Neural progenitor cell (in vitro differentiated cells): ENCODE results near the gene PRSS3. TPM values are rescaled to one million over a fixed set of nuclear protein-coding genes. Genes with fewer than 3 reads are reported as not detected.
"Not testable (repeated sequence)": the region's sequence is repeated elsewhere in the genome, so short reads cannot be mapped to it uniquely, and the experiment has no call there.

Source experiments
- DNase-seq: peaks from one replicate; pipeline ENCODE4 v3.0.0-alpha.2; 2016; ENCODE audit warnings: low spot score
- H2AFZ ChIP-seq: fragments of 200-600 bp; sonication (generic); replicated peaks from 2 replicates; pipeline ENCODE4 v1.6.1; 2016; ENCODE audit warnings: antibody characterized with exemption
- H3F3A ChIP-seq: fragments of 200-600 bp; sonication (generic); 2 replicates; pipeline ENCODE4 v1.6.1; 2016; ENCODE audit warnings: antibody characterized with exemption, low read depth
- H3K27ac ChIP-seq: fragments of 200-600 bp; sonication (generic); 2 replicates; pipeline ENCODE4 v1.5.1; 2016; ENCODE audit warnings: mild to moderate bottlenecking
- H3K27me3 ChIP-seq: fragments of 200-600 bp; sonication (generic); 2 replicates; pipeline ENCODE4 v1.6.1; 2016; ENCODE audit warnings: mild to moderate bottlenecking, moderate library complexity
- H3K36me3 ChIP-seq: fragments of 200-600 bp; sonication (generic); 2 replicates; pipeline ENCODE4 v1.5.1; 2016
- H3K4me1 ChIP-seq: fragments of 200-600 bp; sonication (generic); 2 replicates; pipeline ENCODE4 v1.6.1; 2016; ENCODE audit warnings: mixed run types
- H3K4me2 ChIP-seq: fragments of 200-600 bp; sonication (generic); 2 replicates; pipeline ENCODE4 v1.6.1; 2016
- H3K4me3 ChIP-seq: fragments of 200-600 bp; sonication (generic); 2 replicates; pipeline ENCODE4 v1.5.1; 2016
- H3K79me2 ChIP-seq: fragments of 200-600 bp; sonication (generic); 2 replicates; pipeline ENCODE4 v1.6.1; 2016; ENCODE audit warnings: low read depth
- H3K9ac ChIP-seq: fragments of 200-600 bp; sonication (generic); 2 replicates; pipeline ENCODE4 v1.6.1; 2016
- H3K9me3 ChIP-seq: fragments of 200-600 bp; sonication (generic); 2 replicates; pipeline ENCODE4 v1.5.1; 2016; ENCODE audit warnings: low read depth
- H4K20me1 ChIP-seq: fragments of 200-600 bp; sonication (generic); 2 replicates; pipeline ENCODE4 v1.6.1; 2016; ENCODE audit warnings: low read depth
- H3K27ac Mint-ChIP-seq: 3 replicates; pipeline ENCODE4 v1.8.0; 2021; ENCODE audit warnings: mixed read lengths
- H3K27me3 Mint-ChIP-seq: 2 replicates; pipeline ENCODE4 v1.8.0; 2022; ENCODE audit warnings: low read depth, mild to moderate bottlenecking, inconsistent platforms, moderate library complexity, mixed read lengths; ENCODE audit not compliant: insufficient read depth
- H3K36me3 Mint-ChIP-seq: 3 replicates; pipeline ENCODE4 v1.8.0; 2021; ENCODE audit warnings: mixed read lengths
- H3K4me1 Mint-ChIP-seq: 3 replicates; pipeline ENCODE4 v1.8.0; 2021; ENCODE audit warnings: mixed read lengths
- H3K4me3 Mint-ChIP-seq: 3 replicates; pipeline ENCODE4 v1.8.0; 2021; ENCODE audit warnings: mild to moderate bottlenecking, moderate library complexity, mixed read lengths
- H3K9me3 Mint-ChIP-seq: 3 replicates; pipeline ENCODE4 v1.8.0; 2020; ENCODE audit warnings: mixed read lengths
- EZH2 ChIP-seq: fragments of 200-600 bp; sonication (generic); IDR thresholded peaks from 2 replicates; pipeline ENCODE4 v1.6.1; 2017; ENCODE audit warnings: antibody characterized with exemption, mild to moderate bottlenecking, moderate library complexity
- EZH2phosphoT487 ChIP-seq: fragments of 200-600 bp; sonication (generic); IDR thresholded peaks from 2 replicates; pipeline ENCODE4 v1.6.1; 2017; ENCODE audit warnings: antibody characterized with exemption
- total RNA-seq: library from RNA; depleted of rRNA; stranded (reverse); fragments of >200 nt; gene quantifications from 2 replicates; pipeline ENCODE4 v1.2.3, GENCODE V29; 2015; ENCODE audit warnings: low replicate concordance
- TF ChIP-seq, protein P1 (sequence below): fragments of 200-600 bp; sonication (generic); IDR thresholded peaks from 2 replicates; pipeline ENCODE4 v1.5.1; 2017; ENCODE audit warnings: antibody characterized with exemption, mild to moderate bottlenecking

Gene PRSS3
- total RNA-seq, result not detected in 2 replicates

- H3K4me3 Mint-ChIP-seq, result no peak within 1 kb of the TSS
- H3K27me3 ChIP-seq, result no peaks in the 10 kb centered on the region
- H3K36me3 Mint-ChIP-seq, result peaks cover 1% of the 10 kb centered on the region
- TF ChIP-seq EZH2, result no peak
- TF ChIP-seq EZH2phosphoT487, result no peak
- TF ChIP-seq, protein P1, sequence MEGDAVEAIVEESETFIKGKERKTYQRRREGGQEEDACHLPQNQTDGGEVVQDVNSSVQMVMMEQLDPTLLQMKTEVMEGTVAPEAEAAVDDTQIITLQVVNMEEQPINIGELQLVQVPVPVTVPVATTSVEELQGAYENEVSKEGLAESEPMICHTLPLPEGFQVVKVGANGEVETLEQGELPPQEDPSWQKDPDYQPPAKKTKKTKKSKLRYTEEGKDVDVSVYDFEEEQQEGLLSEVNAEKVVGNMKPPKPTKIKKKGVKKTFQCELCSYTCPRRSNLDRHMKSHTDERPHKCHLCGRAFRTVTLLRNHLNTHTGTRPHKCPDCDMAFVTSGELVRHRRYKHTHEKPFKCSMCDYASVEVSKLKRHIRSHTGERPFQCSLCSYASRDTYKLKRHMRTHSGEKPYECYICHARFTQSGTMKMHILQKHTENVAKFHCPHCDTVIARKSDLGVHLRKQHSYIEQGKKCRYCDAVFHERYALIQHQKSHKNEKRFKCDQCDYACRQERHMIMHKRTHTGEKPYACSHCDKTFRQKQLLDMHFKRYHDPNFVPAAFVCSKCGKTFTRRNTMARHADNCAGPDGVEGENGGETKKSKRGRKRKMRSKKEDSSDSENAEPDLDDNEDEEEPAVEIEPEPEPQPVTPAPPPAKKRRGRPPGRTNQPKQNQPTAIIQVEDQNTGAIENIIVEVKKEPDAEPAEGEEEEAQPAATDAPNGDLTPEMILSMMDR, result no peak
- H3K9me3 Mint-ChIP-seq, result peaks cover 3% of the 10 kb centered on the region
- H3K79me2 ChIP-seq, result no peaks in the 10 kb centered on the region
- H3K4me1 Mint-ChIP-seq, result no peaks in the 10 kb centered on the region
- H3K4me3 ChIP-seq, result no peak within 1 kb of the TSS
- H3K27ac ChIP-seq, result no peak within 1 kb of the TSS
- H3K9ac ChIP-seq, result no peak within 1 kb of the TSS
- H3K4me1 ChIP-seq, result no peaks in the 10 kb centered on the region
- H3K9me3 ChIP-seq, result no peaks in the 10 kb centered on the region
- H3K27ac Mint-ChIP-seq, result no peak within 1 kb of the TSS
- no peak within 1 kb of the TSS for H3K4me2 ChIP-seq
- no peaks in the 10 kb centered on the region for H3K36me3 ChIP-seq
- no peak within 1 kb of the TSS for H2AFZ ChIP-seq
- no peak for DNase-seq
- no peaks in the 10 kb centered on the region for H3K27me3 Mint-ChIP-seq
- no peaks in the 10 kb centered on the region for H3F3A ChIP-seq
- no peaks in the 10 kb centered on the region for H4K20me1 ChIP-seq
These were observed at the start of gene PRSS3 for GRCh38 chr9:33795281-33795680. Gene PRSS3, plus strand, starts transcription at chr9:33795561. Its CDS starts 13 bp downstream, at chr9:33795574.

GRCh38 chr9:33748633-33749304 lies 46.6 kb upstream of the PRSS3 start:
- Histone ChIP-seq H3K79me2 (no peaks in the 10 kb centered on the region), H2AFZ (no peak overlapping the region), H3F3A (no peaks in the 10 kb centered on the region), H3K9me3 (no peaks in the 10 kb centered on the region), H3K4me3 (no peak overlapping the region), H3K4me1 (no peaks in the 10 kb centered on the region), H3K9ac (no peak overlapping the region), H3K4me2 (no peak overlapping the region), H3K27me3 (no peaks in the 10 kb centered on the region), H3K36me3 (no peaks in the 10 kb centered on the region), H4K20me1 (no peaks in the 10 kb centered on the region), H3K27ac (no peak overlapping the region)
- Mint-ChIP-seq H3K4me1 (no peaks in the 10 kb centered on the region), H3K36me3 (no peaks in the 10 kb centered on the region), H3K27ac (no peak overlapping the region), H3K9me3 (no peaks in the 10 kb centered on the region), H3K27me3 (peaks cover 7% of the 10 kb centered on the region), H3K4me3 (no peak overlapping the region)
- TF ChIP-seq EZH2phosphoT487 (no peak), EZH2 (no peak)
- TF ChIP-seq, protein P1, result no peak
- DNase-seq, result no peak

GRCh38 chr9:33749305-33749654 lies 46.1 kb upstream of the PRSS3 start:
- H3K27ac Mint-ChIP-seq, H3K27me3 Mint-ChIP-seq, H3K4me3 Mint-ChIP-seq, H3F3A ChIP-seq, H4K20me1 ChIP-seq, DNase-seq, H3K27ac ChIP-seq, H3K36me3 Mint-ChIP-seq, H3K36me3 ChIP-seq, H3K9me3 ChIP-seq, H3K27me3 ChIP-seq, H2AFZ ChIP-seq, H3K4me2 ChIP-seq, H3K4me1 Mint-ChIP-seq, H3K9me3 Mint-ChIP-seq, H3K9ac ChIP-seq, H3K4me3 ChIP-seq, H3K4me1 ChIP-seq, H3K79me2 ChIP-seq: not testable (repeated sequence)

DNA sequence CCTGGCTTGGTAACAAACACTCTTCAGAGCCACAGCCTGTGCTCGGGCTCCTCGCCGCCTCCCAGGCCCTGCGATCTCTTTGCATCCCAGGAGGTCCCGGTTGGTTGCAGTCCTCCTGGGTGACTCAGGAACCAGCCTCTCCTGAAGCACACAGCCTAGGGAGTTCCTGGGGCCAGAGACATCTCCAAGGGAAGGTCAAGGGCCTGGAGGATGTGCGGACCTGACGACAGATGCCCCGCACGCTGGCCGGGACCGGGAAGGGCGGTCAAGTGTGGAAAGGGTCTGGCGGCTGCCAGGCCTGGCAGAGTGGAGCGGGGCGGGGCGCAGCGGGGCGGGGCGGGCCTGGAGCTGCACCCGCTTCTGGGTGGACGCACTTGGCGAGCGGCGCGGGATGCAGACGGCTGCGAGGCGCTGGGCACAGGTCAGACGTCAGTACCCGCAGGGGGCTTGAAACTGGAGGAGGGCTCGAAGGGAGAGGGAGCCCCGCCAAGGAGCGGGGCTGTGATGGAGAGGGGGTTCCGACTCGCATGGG lies 45.0 kb upstream of the PRSS3 start:
- Histone ChIP-seq H3K9me3 (no peaks in the 10 kb centered on the region), H3K9ac (no peak overlapping the region), H2AFZ (no peak overlapping the region), H3K36me3 (no peaks in the 10 kb centered on the region), H3K4me2 (no peak overlapping the region), H3F3A (no peaks in the 10 kb centered on the region), H3K4me3 (no peak overlapping the region), H3K79me2 (no peaks in the 10 kb centered on the region), H3K27me3 (no peaks in the 10 kb centered on the region), H3K27ac (no peak overlapping the region), H4K20me1 (no peaks in the 10 kb centered on the region), H3K4me1 (no peaks in the 10 kb centered on the region)
- Mint-ChIP-seq H3K36me3 (no peaks in the 10 kb centered on the region), H3K4me1 (no peaks in the 10 kb centered on the region), H3K4me3 (no peak overlapping the region), H3K9me3 (no peaks in the 10 kb centered on the region), H3K27ac (no peak overlapping the region), H3K27me3 (peaks cover 9% of the 10 kb centered on the region)
- TF ChIP-seq EZH2 (no peak), EZH2phosphoT487 (no peak)
- TF ChIP-seq, protein P1, result no peak
- no peak for DNase-seq
